Cardiac muscle cell (in vitro differentiated cells and primary cell): Measurements from ENCODE around the gene SETBP1. TPM values are rescaled to one million over a fixed set of nuclear protein-coding genes. Genes with fewer than 3 reads are reported as not detected.

Experiments
- DNase-seq, 2 donors: peaks; one replicate each; pipeline versions ENCODE4 v3.0.0 to v3.0.0-alpha.2; 2010 to 2017; ENCODE audit warnings: low read depth in 1 of 2, low spot score in 1 of 2
- H3K27ac ChIP-seq: fragments of 200-600 bp; sonication (generic); 2 replicates; pipeline ENCODE4 v1.5.1; 2016
- H3K27me3 ChIP-seq: fragments of 200-600 bp; sonication (generic); 2 replicates; pipeline ENCODE4 v1.6.0; 2016; ENCODE audit warnings: control low read depth
- H3K36me3 ChIP-seq: fragments of 200-600 bp; sonication (generic); 2 replicates; pipeline ENCODE4 v1.5.1; 2016; ENCODE audit warnings: control low read depth
- H3K4me1 ChIP-seq: fragments of 200-600 bp; sonication (generic); 2 replicates; pipeline ENCODE4 v1.8.1; 2017; ENCODE audit warnings: low read depth, mild to moderate bottlenecking, mixed run types
- H3K4me3 ChIP-seq: fragments of 200-600 bp; sonication (generic); 2 replicates; pipeline ENCODE4 v1.5.1; 2016; ENCODE audit warnings: mild to moderate bottlenecking
- H3K9me3 ChIP-seq: fragments of 200-600 bp; sonication (generic); 2 replicates; pipeline ENCODE4 v1.5.1; 2017; ENCODE audit warnings: low read depth, mild to moderate bottlenecking, control low read depth
- CTCF ChIP-seq: IDR thresholded peaks from 2 replicates; pipeline ENCODE4 v1.5.1; 2012; ENCODE audit warnings: low read depth, mild to moderate bottlenecking, low read length
- polyA plus RNA-seq: library from polyadenylated mRNA; unstranded; fragments of >200 nt; fragmentation: Nextera tagmentation; extraction: Ambion mirVana; gene quantifications from 2 replicates; pipeline ENCODE4 v1.2.1, GENCODE V29; 2016
- total RNA-seq: library from RNA; depleted of rRNA; stranded (reverse); fragments of >200 nt; gene quantifications from 2 replicates; pipeline ENCODE4 v1.2.3, GENCODE V29; 2016

SETBP1 gene
- total and polyA plus RNA-seq, 2 experiments from 2014 or later, result 6.3 to 30.6 TPM

GRCh38 chr18:44691148-44691925, 10.6 kb downstream of the SETBP1 start:
- H3K27ac ChIP-seq, result no peak overlapping the region
- no peak for DNase-seq
- no peaks in the 10 kb centered on the region for H3K27me3 ChIP-seq
- no peak for TF ChIP-seq CTCF
- H3K4me3 ChIP-seq, result no peak overlapping the region
- peaks cover 5% of the 10 kb centered on the region for H3K4me1 ChIP-seq
- no peaks in the 10 kb centered on the region for H3K36me3 ChIP-seq
- H3K9me3 ChIP-seq, result no peaks in the 10 kb centered on the region

- no peak for TF ChIP-seq CTCF
- DNase-seq, result no peak
- no peaks in the 10 kb centered on the region for H3K36me3 ChIP-seq
Observed at GRCh38 chr18:44693030-44693784, 12.5 kb downstream of the SETBP1 start.

GRCh38 chr18:44695503-44695902, 14.8 kb downstream of the SETBP1 start:
- peaks cover 24% of the 10 kb centered on the region for H3K4me1 ChIP-seq
- H3K27ac ChIP-seq, result no peak overlapping the region
- no peaks in the 10 kb centered on the region for H3K9me3 ChIP-seq
- no peaks in the 10 kb centered on the region for H3K27me3 ChIP-seq
- no peak for DNase-seq
- no peak for TF ChIP-seq CTCF
- H3K4me3 ChIP-seq, result no peak overlapping the region
- H3K36me3 ChIP-seq, result no peaks in the 10 kb centered on the region

More at GRCh38 chr18:44693030-44693784, 12.5 kb downstream of the SETBP1 start:
- H3K4me3 ChIP-seq, result no peak overlapping the region
- no peaks in the 10 kb centered on the region for H3K27me3 ChIP-seq
- H3K9me3 ChIP-seq, result no peaks in the 10 kb centered on the region
- H3K4me1 ChIP-seq, result peaks cover 16% of the 10 kb centered on the region
- no peak overlapping the region for H3K27ac ChIP-seq

- TF ChIP-seq CTCF, result no peak
- no peaks in the 10 kb centered on the region for H3K36me3 ChIP-seq
- H3K4me1 ChIP-seq, result peaks cover 31% of the 10 kb centered on the region
- no peaks in the 10 kb centered on the region for H3K9me3 ChIP-seq
- peak overlapping the region; percentile 52 for H3K27ac ChIP-seq
- H3K27me3 ChIP-seq, result no peaks in the 10 kb centered on the region
- H3K4me3 ChIP-seq, result no peak overlapping the region
- peak; percentile 37 to 44 for DNase-seq
Observed at GRCh38 chr18:44696892-44697291, 16.2 kb downstream of the SETBP1 start.

GRCh38 chr18:44697315-44697714, 16.6 kb downstream of the SETBP1 start:
- Histone ChIP-seq H3K9me3 (no peaks in the 10 kb centered on the region), H3K4me3 (no peak overlapping the region), H3K27ac (peak overlapping the region; percentile 52), H3K4me1 (peaks cover 31% of the 10 kb centered on the region), H3K36me3 (no peaks in the 10 kb centered on the region), H3K27me3 (no peaks in the 10 kb centered on the region)
- TF ChIP-seq CTCF, result no peak
- DNase-seq, result no peak
